ENCODE data around the gene SELENOI.
A peak's percentile ranks its signal among the peaks of the same experiment; 100 is the strongest.

Gene SELENOI

DNA sequence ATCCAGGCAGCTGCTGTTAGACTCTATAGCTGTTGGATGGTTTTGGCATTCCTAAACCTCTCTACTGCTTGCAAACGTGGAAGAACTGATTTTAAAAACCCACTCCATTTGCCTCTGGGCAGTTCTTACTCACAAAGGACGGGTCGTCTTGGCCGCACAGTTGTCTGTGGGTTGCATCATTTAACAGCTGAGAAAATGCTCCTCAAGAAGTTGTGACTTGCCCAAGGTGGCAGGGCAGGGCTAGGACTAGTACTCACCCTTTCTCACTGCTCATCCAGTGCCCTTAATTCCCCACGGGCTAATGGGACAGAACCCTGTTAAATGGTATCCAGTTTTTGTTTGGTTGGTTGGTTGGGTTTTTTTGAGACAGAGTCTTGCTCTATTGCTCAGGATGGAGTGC lies 54.8 kb downstream of the SELENOI start:
- Histone ChIP-seq H4K20me1 (no peaks in the 10 kb centered on the region), H3K4me1 (peaks cover 20% of the 10 kb centered on the region), H3K36me3 (peaks cover 7% of the 10 kb centered on the region; the same call in 1 of the 2 replicates), H3K4me3 (no peak overlapping the region), H3K9me3 (no peaks in the 10 kb centered on the region), H3K27ac (no peak overlapping the region), H3K9ac (no peak overlapping the region), H3K27me3 (peaks cover 4% of the 10 kb centered on the region; the same call in 1 of the 2 replicates), H3K4me2 (peak overlapping the region; percentile 62)
- TF ChIP-seq Cebpa-rat (IDR thresholded peaks at IDR 0.05) = no peak

DNA sequence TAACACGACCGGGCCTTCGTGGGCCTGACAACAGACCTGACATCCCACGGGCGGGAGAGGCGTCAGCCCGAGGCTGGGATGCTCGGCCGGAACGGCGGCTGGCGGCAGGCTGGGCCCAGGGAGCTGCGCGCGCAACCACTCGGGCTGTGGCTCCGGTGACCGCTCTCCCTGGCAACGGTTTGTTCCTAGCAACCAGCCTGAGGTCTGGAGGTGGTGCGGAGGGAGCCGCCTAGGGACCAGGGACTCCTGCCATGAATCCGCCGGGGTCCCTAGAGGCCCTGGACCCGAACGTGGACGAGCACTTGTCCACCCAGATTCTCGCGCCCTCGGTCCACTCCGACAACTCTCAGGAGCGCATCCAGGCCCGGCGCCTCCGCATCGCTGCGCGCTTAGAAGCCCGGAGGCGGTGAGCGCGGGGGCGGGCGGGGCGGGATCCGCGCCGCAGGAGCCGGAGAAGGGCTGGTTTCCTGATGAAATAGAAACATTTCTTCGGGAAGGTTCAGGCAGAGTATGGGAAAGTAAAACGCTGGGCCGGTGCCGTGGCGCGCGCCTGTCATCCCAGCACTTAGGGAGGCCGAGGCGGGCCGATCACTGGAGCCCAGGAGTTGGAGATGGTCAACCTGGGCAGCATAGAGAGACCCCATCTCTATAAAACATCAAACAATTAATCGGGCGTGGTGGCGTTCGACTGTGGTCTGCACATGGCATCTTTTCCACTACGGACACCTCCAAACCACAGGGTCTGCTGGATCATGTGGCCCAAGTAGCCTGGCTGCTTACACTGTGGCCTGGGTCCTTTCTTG lies 56.0 kb downstream of the SELENOI start, which contains the start of gene DRC1:
DRC1 (plus strand) TSS at position 182 of the 803 bp plus-strand sequence; CDS start at position 252, 70 bp downstream.
- Histone ChIP-seq H3K9ac (no peak within 1 kb of the TSS), H4K20me1 (no peaks in the 10 kb centered on the region), H3K4me3 (no peak within 1 kb of the TSS), H3K9me3 (no peaks in the 10 kb centered on the region), H3K36me3 (no peaks in the 10 kb centered on the region), H3K27me3 (peaks cover 4% of the 10 kb centered on the region; the same call in 1 of the 2 replicates), H3K4me1 (peaks cover 20% of the 10 kb centered on the region), H3K27ac (no peak within 1 kb of the TSS), H3K4me2 (no peak within 1 kb of the TSS; the same call in 1 of the 2 replicates)
- TF ChIP-seq Cebpa-rat (IDR thresholded peaks at IDR 0.05) = no peak

DNA sequence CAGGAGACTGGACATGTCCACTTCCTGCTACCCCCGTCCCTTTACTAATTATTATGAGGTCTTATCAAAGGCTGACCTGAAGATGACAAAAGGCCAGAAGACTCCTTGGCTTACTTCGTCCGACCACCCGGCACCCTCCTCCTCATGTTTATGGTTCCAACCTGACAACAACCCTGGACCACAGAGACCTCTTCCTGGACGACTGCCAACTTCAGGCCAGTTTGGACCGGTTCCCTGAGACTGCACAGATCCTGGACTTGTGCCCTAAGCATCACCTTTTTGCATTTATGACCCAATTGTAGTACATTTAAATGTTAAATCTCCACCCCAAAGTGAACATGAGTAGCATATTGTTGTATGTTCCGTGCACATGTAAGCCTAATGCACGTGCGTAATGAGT lies 61.6 kb downstream of the SELENOI start:
- no peak overlapping the region for H3K4me2 ChIP-seq
- no peaks in the 10 kb centered on the region for H3K27me3 ChIP-seq
- TF ChIP-seq Cebpa-rat (IDR thresholded peaks at IDR 0.05) = no peak

DNA sequence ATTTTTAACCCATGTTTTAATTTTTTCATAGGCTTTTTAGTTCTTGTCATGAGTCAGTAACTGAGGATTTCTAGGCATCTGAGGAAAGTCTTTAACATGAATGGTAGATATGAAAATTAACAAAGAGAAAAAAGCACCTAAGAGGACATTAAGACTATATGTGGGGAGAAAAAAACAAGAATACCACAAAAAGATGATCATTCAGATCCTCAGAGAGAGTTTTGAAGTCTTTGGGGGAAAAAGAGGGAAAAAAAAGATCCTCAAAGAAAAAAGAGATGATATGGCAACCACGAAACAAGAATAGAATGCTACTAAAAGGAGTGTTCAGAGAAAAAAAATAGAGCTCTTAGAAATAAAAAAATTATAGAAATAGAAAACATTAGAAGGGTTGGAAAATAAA lies 63.8 kb downstream of the SELENOI start:
- Histone ChIP-seq H3K27ac (no peak overlapping the region), H3K9ac (no peak overlapping the region), H3K4me1 (no peaks in the 10 kb centered on the region), H3K36me3 (no peaks in the 10 kb centered on the region), H3K9me3 (no peaks in the 10 kb centered on the region), H3K27me3 (no peaks in the 10 kb centered on the region), H3K4me2 (no peak overlapping the region), H4K20me1 (no peaks in the 10 kb centered on the region), H3K4me3 (no peak overlapping the region)
- no peak for TF ChIP-seq Cebpa-rat (IDR thresholded peaks at IDR 0.05)

More for the DNA sequence above, 61.6 kb downstream of the SELENOI start:
- Histone ChIP-seq H4K20me1 (no peaks in the 10 kb centered on the region), H3K36me3 (no peaks in the 10 kb centered on the region), H3K4me3 (no peak overlapping the region), H3K9me3 (no peaks in the 10 kb centered on the region), H3K4me1 (no peaks in the 10 kb centered on the region), H3K9ac (no peak overlapping the region), H3K27ac (no peak overlapping the region)

DNA sequence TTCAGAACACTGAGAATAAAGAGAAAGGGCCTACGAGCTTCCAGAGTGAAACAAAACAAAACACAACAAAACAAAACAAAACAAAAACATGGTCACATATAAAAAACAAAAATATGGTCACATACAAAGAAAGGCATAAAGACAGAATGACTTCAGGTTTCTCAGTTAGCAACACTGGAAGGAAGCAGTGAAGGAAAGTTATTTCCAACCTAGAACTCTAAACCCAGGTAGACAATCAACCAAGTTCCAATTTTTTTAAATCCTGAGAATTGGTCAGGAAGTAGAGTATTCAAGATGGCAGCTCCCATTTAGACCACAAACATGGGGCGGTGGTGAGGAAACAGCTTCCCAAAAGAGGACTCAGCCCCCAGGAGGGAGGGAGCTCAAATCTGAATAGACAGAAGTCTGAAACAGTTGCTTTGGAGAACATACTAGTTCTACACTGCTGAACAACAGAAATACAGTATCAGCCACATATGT lies 64.9 kb downstream of the SELENOI start:
- Histone ChIP-seq H3K27me3 (no peaks in the 10 kb centered on the region), H3K36me3 (no peaks in the 10 kb centered on the region), H3K9ac (no peak overlapping the region), H3K4me2 (no peak overlapping the region), H3K4me3 (no peak overlapping the region), H3K4me1 (no peaks in the 10 kb centered on the region), H4K20me1 (no peaks in the 10 kb centered on the region), H3K9me3 (no peaks in the 10 kb centered on the region), H3K27ac (no peak overlapping the region)
- no peak for TF ChIP-seq Cebpa-rat (IDR thresholded peaks at IDR 0.05)

GRCh38 chr2:26411419-26411818 lies 65.5 kb downstream of the SELENOI start:
- Histone ChIP-seq H3K36me3 (no peaks in the 10 kb centered on the region), H3K27ac (no peak overlapping the region), H3K9me3 (no peaks in the 10 kb centered on the region), H3K4me2 (no peak overlapping the region), H3K4me3 (no peak overlapping the region), H4K20me1 (no peaks in the 10 kb centered on the region), H3K9ac (no peak overlapping the region), H3K27me3 (no peaks in the 10 kb centered on the region), H3K4me1 (no peaks in the 10 kb centered on the region)
- no peak for TF ChIP-seq Cebpa-rat (IDR thresholded peaks at IDR 0.05)

GRCh38 chr2:26412091-26412673 lies 66.2 kb downstream of the SELENOI start:
- no peak overlapping the region for H3K27ac ChIP-seq
- H3K4me3 ChIP-seq = no peak overlapping the region
- H3K4me1 ChIP-seq = no peaks in the 10 kb centered on the region
- no peak for TF ChIP-seq Cebpa-rat (IDR thresholded peaks at IDR 0.05)
- no peak overlapping the region for H3K9ac ChIP-seq
- H4K20me1 ChIP-seq = no peaks in the 10 kb centered on the region
- no peak overlapping the region for H3K4me2 ChIP-seq
- no peaks in the 10 kb centered on the region for H3K36me3 ChIP-seq
- H3K9me3 ChIP-seq = no peaks in the 10 kb centered on the region
- no peaks in the 10 kb centered on the region for H3K27me3 ChIP-seq

DNA sequence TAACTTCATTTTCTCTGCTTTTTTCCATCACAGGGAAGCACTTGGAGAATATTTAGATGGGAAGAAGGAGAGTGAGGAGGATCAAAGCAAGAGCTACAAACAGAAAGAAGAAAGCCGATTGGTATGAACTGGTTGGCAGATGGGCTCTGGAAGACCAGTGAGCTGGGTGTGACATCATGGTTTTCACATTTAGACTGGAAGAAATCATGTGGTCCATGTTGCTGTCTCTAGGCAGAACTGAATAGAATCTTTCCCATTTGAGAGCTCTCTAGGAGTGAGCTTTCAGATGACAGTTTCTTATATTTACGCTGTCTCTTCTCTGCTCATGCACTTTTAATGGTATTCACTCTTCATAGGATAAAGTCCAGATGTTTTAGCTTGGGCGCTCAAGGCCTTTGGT lies 68.4 kb downstream of the SELENOI start:
- Histone ChIP-seq H3K27me3 (no peaks in the 10 kb centered on the region), H3K4me3 (no peak overlapping the region), H3K9ac (no peak overlapping the region), H4K20me1 (no peaks in the 10 kb centered on the region), H3K9me3 (no peaks in the 10 kb centered on the region), H3K36me3 (no peaks in the 10 kb centered on the region), H3K4me1 (no peaks in the 10 kb centered on the region), H3K27ac (no peak overlapping the region), H3K4me2 (no peak overlapping the region)
- no peak for TF ChIP-seq Cebpa-rat (IDR thresholded peaks at IDR 0.05)

- no peak overlapping the region for H3K27ac ChIP-seq
These were observed 76.0 kb downstream of the SELENOI start for GRCh38 chr2:26421961-26422360.

More at GRCh38 chr2:26421961-26422360, 76.0 kb downstream of the SELENOI start:
- Histone ChIP-seq H3K9ac (no peak overlapping the region), H4K20me1 (no peaks in the 10 kb centered on the region), H3K36me3 (no peaks in the 10 kb centered on the region), H3K4me2 (no peak overlapping the region), H3K4me1 (peaks cover 7% of the 10 kb centered on the region), H3K9me3 (no peaks in the 10 kb centered on the region), H3K4me3 (no peak overlapping the region), H3K27me3 (no peaks in the 10 kb centered on the region)
- TF ChIP-seq Cebpa-rat (IDR thresholded peaks at IDR 0.05) = no peak

All from BLaER1 (cell line).